Stimulated activated CD8-positive, alpha-beta memory T cell treated with anti-CD3 and anti-CD28 coated beads, Interleukin-15, amount 100 ng/mL, for 4 hours (primary cell): ENCODE results near the gene PTPRF.

Source experiments
- DNase-seq, 2 donors: peaks; one replicate each; pipeline ENCODE4 v3.0.0-alpha.2; 2020; ENCODE audit warnings: low read depth in 2 of 2

PTPRF gene

DNA sequence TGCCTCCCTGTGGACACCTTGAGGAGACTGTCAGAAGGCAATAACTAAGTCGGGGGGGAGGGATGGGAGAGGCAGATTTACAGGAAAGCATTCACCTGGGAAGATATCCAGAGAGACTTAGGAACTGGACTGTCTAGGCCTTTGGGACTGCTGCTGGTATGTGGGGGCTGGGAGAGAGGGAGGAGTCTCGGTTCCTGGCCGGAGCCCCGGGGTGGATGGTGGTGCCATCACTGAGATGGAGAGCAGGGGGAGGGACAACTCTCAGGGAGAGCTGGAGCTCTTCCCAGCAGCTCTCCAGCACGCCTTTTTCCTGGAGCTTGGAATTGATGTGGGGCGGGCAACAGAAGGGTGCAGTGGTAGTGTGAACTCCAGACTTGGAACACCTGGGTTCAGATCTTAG, 22.1 kb downstream of the PTPRF start:
- DNase-seq, result no peak

DNA sequence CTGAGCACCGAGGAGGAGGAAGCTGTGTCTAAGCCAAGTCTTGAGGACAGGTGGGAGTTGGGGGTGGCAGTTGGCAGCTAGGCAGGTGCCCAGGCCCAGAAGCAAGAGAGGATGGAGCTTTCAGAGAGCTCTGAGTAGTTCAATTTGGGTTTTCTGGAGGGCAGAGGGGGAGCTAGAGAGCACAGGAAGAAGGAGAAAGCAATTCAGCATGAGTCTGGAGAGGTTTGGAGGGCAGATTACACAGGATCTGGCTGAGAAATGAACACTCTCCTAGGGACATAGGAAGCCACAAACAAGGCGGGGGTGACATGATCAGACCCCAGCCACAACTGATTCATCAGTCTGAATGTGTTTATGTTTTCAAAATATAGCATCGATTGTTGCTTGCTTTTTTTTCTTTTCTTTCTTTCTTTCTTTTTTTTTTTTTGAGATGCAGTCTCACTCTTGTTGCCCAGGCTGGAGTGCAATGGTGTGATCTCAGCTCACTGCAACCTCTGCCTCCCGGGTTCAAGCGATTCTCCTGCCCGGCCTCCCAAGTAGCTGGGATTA, 23.8 kb downstream of the PTPRF start:
- DNase-seq, result no peak

DNA sequence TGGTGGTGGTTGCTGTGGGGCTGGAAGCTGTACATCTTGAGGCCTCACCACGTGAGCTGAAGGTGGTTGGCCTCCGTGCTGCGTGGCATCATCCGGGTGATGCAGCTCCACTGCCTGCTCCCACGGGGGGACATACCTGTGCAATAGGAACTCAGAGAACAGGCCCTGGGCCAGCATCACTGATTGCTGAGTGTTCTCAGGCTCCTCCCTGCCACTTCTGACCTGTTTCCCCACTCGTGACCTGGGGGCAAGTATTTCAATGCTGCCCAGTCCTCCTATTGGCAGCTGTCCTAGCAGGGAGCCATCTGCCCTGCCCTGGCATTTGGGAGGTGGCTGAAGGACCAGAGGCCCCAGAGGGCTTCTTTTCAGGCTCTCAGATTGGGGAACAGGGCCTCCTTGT, 26.1 kb downstream of the PTPRF start:
- DNase-seq, result no peak

DNA sequence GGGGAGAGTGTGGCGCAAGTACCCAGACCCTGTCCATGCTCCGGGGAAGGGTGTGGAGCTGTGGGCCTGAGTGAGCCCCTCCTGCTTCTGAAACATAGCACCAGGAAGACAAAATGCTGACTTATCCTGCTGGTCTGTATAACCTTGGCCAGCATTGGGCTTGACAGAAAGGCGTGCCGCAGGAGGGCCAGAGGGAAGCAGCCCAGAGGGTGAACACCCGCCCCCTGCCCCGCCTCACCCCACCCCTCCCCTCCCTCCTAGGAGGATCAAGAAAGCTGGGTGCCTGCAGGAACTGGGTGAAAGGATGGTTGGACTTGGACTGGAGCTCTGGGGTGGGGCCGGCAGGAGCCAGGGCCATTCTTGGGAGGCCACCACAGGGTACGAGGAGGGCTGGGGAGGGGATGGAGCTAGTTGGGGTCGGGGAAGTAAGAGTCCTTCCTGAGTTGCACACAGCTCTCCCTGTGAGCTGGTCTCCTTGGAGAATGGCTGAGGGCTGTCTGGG, 27.1 kb downstream of the PTPRF start:
- DNase-seq, result no peak

DNA sequence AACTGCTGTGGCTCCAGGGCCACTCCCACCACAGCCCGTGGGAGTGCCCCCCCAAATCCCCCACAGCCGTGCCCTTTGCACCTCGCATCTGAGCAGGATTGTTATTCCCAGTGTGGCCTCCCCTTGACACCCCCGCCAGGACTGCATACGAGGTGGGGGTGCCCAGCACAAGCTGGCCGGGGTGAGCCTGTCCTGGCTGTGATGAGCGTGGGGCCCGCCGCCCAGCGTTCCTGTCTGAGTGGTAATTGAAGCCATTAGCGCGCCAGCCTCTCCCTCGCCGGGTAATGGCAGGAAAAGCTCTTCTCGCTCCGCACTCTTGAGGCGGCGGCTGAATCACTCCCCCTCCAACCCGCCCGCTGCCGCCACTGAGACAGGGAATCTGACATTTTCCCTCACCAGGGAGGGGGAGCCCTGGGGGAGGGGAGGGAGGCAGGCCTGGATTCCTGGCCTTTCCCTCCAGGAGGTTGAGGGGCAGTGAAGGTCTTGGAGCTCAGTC, 27.7 kb downstream of the PTPRF start:
- DNase-seq, result no peak

DNA sequence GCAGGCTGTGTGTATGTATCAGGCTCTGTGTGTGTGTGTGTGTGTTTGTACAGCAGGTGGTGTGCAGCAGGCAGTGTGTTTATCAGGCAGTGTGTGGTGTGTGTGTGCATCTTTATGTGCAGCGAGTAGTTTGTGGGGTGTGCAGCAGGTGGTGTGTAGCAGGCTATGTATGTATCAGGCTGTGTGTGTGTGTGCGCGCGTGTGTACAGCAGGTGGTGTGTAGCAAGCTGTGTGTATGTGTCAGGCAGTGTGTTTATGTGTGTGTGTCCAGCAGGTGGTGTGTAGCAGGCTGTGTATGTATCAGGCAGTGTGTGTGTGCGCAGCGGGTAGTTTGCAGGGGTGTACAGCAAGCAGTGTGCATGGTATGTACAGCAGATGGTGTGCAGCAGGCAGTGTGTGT, 29.0 kb downstream of the PTPRF start:
- DNase-seq, result no peak

DNA sequence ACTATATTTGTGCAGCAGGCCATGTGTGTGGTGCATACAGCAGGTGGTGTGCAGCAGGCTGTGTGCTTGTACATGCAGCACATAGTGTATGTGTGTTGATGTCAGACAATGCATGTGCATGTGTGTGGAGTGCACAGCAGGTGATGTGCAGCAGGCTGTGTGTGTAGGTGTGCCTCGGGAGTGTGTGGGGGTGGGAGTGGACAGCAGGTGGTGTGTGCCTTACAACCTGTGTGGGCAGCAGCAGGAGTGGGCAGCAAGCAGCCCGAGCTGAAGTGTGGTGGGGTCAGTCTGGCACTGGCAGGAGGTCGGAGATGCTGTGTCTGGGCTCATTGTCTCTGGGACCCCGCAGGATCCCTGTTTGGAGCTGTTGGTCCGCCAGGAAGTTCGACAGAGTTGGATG, 29.6 kb downstream of the PTPRF start:
- no peak for DNase-seq

DNA sequence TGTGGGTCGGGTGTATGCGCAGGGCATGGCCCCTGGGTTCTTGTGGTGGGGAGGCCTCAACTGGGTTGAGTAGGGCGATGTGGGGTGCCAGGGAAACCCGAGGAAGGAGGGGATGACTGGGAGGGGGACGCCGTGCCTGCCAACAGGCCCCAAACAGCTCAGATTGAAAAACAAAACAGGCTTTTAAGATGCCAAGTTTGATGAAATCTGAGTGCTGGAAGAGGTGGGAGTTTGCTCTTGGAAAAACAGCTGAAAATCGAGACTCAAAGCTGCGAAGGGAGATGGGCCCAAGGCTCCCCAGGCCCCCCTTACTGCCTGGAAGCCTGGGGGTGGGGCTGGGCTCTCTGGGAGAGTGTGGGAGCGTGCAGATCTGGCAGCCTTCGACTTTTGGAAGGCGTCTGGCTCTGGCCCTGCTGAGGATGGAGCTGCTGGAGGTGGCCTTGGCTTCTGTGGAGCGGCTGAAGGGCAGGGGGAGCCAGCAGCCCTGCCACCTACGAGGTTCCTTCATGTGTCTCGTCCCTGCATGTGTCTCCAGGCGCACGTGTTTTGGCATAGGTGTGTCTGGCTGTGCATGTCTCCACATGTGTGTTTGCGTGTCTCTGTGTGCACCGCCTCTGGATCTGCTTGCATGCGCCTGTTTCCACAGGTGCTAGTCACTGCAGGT, 33.3 kb downstream of the PTPRF start:
- DNase-seq, result no peak

DNA sequence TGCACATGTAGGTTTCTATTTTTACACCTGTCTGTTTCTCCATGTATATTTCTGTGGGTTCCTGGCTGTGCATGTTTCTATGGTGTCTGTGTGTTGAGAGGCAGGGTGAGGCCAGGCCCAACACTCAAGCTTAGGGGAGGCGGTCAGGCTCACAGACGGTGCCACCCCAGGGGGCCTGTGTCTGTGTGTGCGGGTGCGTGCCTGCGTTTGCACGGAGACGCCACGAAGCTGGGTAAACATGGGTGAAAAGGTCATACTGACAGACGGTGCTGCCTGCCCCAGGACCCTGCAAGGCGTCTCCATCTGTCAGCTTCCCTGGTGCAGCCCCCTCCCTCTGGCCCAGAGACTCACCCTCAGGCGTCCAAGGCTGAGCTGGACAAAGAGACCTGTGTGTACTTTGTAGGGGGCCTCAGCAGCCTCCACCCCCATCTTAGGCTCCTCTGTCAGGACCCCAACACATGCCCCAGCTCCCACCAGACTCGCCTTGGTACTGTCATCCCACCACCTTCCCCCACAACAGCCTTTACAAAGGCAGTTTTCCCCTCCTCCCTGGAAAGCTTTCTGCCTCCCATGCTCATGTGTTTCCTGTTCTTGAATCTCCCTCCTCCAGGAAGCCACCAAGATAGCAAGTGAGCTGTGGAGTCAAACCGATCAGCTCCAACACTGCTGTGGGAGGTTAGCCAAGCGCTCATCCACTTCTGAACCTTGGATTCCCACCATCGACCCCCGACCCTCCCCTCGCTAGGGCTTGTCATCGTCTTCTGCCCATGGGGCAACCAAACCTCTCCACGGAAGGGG, 34.1 kb downstream of the PTPRF start:
- no peak for DNase-seq

DNA sequence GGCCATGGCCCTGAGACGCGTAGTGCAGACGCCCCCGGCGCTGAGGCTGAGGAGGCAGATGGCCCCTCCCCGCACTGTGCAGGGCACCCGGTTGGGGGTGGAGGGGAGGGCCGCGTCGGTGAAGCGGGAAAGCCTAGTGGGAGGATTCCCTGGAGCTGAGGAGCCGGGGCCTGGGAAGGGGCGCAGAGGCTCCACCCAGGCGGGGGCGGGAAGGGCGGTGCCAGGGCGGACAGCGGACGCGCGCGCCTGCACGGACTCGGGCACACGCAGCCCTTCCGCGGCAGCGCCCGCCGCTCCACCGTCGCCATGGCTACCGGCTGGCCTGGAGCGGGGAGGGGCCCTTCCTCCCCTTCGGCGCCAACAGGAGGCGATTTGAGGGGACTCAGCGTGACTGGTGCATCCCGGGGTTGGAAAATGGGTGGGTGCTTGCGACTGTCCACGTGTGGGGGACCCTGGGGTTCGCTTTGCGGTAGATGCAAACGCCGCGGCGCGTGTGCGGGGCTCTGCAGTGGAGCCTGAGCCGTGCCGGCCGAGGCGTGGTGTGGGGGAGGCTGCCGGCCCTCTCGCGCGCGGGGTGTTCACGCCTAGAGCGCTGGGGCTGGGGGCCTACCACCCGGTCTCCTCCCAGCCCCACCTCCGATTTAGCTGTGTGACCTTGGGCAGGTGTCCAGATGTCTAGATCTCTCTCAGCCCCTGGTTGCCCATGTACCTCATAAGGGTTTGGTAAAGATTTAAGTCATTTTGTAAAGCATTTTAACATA, 35.1 kb downstream of the PTPRF start:
- no peak for DNase-seq

DNA sequence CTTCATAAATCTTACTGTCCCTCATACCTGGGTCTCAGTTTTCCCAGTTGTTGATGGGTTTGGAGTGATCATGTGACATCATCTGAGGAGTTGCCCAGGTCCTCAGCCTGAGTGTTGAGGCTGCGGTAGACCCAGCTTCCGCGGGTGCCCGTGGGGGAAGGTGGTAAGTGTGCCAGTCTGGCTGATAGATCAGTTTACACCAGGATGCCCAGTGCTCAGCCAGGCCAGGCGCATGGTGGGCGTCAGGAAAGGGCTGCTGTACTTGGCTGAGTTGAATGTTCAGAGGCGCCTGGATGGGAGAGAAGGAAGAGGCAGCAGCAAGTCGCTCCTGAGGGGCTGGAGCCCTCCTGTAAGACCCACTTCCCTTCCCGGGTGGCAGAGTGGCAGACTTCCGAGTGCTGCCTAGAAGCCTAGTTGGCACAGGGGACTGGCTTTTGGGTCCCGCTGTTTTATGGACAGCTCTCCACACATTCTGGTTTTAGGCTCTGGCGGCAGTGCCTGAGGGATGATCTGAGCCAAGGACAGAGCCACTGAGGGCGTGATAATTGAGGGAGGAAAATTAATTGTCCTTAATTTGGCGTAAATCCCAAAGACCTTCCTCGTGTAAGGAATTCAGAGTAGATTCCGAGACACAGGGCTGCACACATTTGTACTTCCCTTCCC, 35.8 kb downstream of the PTPRF start:
- DNase-seq, result no peak

DNA sequence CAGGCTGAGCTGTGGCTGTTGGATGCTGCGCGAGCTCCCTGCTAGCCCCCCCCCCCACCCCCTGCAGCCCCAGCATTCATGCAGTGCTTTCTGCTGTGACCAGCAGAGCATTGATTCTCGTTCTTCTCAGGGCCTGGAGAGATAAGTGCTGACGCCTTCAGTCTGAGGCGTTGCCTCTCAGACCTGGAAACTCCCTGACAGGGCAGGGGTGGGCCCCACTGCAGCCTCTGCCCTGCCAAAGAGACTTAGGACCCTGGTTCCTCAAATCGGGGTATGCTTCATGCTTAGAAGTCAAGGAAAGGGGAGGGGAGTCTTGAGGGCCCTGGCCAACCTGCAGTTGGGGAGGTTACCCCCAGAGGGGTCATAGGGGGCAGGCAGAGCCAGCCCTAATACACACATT, 38.5 kb downstream of the PTPRF start:
- no peak for DNase-seq

DNA sequence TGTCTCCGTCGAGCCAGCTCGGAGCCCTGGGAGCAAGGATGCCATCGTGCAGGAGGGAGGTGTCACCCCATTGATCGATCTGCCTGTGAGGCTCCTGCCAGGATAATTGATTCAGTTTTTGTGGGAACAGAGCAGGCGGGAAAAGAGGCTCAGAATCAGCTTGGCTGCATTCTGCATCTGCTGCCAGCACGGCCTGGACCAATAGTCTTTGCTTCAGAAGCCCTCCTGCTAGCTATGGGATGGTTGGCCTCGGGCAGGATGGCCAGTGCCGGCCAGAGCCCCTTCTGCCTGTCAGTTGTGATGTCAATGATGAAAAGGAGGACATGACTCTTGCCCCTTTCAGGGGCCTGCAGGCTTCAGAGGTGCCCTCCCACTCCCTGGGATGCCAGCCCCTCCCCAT, 39.6 kb downstream of the PTPRF start:
- DNase-seq, result no peak

DNA sequence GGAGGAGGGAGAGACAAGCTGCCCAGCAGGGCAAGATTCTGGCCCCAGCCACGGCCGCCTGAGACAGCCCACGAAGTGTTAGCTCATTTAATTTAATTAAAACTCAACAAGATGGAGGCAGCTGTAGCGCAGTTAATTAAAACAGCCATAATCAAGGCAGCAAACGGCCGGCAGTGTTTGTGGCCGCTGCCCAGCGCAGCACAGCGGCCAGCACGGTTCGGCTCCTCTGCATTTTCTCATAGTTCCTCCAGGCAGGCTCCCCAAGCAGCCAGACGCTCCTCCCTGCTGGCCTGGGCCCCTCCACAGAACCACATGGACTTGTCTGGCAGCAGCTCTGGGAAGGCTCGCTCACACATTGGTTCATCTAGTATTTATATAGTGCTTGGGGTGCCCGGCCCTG, 40.0 kb downstream of the PTPRF start:
- no peak for DNase-seq

DNA sequence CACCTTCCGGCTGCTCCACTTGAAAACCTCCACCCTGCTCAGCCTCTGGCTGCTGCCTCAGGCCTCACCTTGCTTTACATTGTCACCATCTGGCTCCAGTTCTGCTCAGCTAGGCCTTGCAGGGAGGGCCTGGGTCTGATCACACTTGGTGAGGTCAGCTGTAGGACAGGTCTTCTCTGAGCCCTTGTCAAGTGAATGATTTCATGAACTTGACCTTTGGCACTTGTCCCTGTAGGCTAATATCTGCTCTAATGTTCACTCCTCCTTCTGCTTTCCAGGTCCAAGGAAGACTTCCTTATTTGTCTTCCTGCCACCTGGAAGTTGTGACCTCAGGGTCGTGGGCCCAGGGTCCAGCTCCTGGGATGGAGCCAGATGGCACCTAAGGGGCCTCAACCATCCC, 41.4 kb downstream of the PTPRF start:
- no peak for DNase-seq

DNA sequence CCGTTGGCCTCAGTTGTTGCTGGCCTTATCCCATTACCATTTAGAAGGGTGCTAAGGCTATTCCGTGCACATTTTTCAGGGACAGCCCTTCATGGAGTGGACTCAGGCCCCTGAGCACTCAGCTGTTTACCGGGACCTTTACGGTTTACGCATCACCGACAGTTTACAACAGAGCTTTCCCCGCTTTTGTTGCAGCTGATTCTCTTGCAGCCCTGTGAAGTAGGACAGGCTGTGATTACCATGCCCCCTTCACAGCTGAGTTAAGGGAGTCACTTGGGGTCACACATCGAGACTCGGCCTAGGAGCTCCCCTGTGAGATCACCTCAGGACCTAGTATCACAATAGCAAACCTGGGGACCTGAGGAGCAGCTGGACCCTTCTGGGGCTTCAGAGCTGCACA, 41.9 kb downstream of the PTPRF start:
- DNase-seq, result no peak

DNA sequence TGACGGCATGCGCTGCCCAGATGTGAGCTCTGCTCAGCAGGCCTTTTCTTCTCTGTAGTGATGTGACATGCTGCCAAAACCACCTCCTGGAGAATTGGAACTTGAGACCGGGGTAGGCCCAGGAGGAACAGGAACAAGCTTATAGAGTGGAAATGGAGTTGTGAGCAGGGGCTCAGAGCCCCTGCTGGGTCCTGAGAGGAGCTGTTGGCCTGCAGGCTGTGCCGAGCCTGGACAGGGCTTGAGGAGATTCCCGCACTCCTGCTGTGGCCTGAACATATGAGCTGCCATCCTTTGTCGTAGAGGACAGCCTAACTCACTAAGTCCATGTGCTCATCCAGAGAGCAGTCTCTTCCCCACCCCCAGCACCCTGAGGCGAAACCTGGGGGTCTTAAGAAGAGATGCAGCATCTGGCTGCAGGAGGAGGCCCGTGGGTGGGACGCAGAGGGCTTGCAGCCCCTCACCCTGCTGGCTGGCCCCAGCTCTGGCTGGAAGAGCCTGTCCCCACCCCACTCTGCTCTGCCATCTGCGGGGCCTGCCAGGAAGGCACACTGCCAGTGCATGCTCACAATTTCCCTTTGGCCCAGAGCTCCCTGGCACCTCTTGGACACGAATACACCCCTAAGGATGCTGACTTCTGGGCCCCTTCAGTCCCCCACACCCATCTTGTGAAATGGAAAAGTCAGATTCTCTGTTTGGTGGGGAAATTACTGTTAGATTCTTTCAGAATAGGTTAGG, 42.5 kb downstream of the PTPRF start:
- DNase-seq, result no peak

DNA sequence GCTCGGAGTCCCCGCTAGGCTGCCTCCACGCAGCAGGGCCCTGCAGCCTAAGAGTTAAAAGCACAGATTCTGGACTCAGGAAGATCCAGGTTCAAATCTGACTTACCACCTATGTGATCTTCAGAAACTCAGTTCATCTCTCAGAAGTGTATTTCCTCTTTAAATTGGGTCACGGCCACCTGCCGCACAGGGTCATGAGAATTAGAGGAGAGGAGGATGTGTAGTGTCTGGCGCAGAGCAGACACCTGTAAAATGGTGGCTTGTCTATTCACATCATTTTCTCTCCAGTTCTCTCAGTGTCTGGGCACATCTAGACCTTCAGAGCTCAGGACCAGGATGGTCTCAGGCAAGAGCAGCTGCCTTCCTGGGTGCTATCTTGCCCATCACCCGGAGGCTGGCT, 45.8 kb downstream of the PTPRF start:
- DNase-seq, result no peak

DNA sequence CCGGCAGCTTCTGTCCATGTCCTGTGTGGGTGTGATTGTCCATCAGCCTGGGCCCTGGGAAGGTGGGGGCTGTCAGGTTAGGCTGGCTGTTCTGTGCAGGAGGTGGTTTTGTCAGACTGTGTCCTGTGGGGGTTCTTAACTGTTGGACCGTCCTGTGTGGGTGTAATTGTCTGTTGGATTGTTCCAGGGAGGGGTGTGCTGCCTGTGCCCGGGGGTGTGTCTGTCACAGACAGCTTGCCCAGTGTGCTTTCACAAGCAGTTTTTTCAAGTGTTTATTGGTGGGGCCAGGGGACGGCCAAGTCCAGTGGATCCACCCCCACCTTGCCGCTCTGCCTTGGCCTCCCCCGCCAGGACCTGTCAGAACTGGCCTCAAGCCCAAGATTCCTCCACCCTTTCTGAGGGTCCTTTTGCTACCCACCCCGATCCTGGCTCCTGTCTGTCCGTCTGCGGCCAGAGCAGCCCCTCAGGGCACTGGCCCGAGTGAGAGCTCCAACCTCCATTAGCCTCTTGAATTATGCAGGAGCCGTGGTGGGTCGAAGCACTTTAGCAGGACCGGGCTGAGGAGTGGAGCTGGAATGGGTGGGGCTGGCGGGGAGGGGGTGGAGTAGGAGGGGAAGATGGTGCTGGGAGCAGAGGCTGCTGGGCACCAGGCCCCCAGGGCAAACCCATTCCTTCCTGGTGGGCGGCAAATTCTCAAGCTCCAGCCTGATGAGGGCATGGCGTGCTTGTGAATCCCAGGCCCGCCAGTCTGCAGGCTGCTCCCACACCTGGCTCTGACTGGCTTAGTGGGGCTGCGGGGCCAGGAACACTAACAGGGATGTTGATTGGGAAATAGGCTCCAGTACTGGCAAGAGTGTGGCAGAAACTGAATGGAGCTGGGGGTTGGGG, 47.2 kb downstream of the PTPRF start:
- no peak for DNase-seq

DNA sequence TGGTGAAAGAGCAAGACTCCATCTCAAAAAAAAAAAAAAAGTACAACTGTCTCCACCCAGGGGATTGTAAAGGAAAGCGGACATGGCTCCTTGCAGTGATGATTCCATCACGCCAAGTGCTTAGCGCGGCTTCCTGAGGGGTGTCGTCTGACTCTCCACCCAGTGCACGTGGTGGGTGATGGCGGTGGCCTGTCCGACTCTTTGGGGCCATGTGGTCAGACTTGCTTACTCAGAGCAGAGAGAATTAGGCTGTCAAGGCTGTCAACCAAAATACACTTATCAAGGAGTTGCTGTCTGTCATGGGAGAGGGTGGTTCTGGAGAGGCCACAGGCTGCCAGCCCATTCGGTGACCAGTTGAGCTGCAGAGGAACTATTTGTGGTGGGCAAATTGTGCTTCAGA, 49.4 kb downstream of the PTPRF start:
- DNase-seq, result no peak
